Astrocyte of the spinal cord (primary cell): ENCODE data around the gene MAB21L1.
A peak's percentile ranks its signal among the peaks of the same experiment; 100 is the strongest.

Experiments used
- DNase-seq: peaks from one replicate; pipeline ENCODE4 v3.0.0; 2011; ENCODE audit warnings: low read depth, low spot score
- H3K4me3 ChIP-seq: 2 replicates; pipeline ENCODE4 v1.5.1; 2011; ENCODE audit warnings: low read depth, mild to moderate bottlenecking, low read length, moderate library complexity
- CTCF ChIP-seq: IDR thresholded peaks from 2 replicates; pipeline ENCODE4 v1.5.1; 2012; ENCODE audit warnings: low read depth, mild to moderate bottlenecking, low read length, inconsistent platforms
- in situ Hi-C: cut with HindIII; loops from 2 replicates; pipeline ENCODE4 v1.10.0; 2017; ENCODE audit warnings: low sequenced_read_pairs

MAB21L1 gene

GRCh38 chr13:35475960-35476943 lies at the start of gene MAB21L1:
TSS of gene MAB21L1 (minus strand) at chr13:35476689. CDS start at chr13:35476138, 551 bp downstream.
- in situ Hi-C loops = no loop called here
- peak; percentile 62 for DNase-seq
- TF ChIP-seq CTCF = no peak
- H3K4me3 ChIP-seq = peak within 1 kb of the TSS; percentile 62

- no peak overlapping the region for H3K4me3 ChIP-seq
- no peak for TF ChIP-seq CTCF
- DNase-seq = no peak
- in situ Hi-C loops = no loop called here
These were observed 47.7 kb upstream of the MAB21L1 start for GRCh38 chr13:35524171-35524570.

- peak; percentile 17 for DNase-seq
- in situ Hi-C loops = no loop called here
- no peak for TF ChIP-seq CTCF
- H3K4me3 ChIP-seq = no peak overlapping the region
These were observed 42.0 kb upstream of the MAB21L1 start for GRCh38 chr13:35518337-35518946.

GRCh38 chr13:35514801-35515502 lies 38.5 kb upstream of the MAB21L1 start:
- TF ChIP-seq CTCF = no peak
- DNase-seq = no peak
- no peak overlapping the region for H3K4me3 ChIP-seq
- in situ Hi-C loops = no loop called here

GRCh38 chr13:35514061-35514477 lies 37.6 kb upstream of the MAB21L1 start:
- in situ Hi-C loops = no loop called here
- TF ChIP-seq CTCF = no peak

GRCh38 chr13:35512271-35512920 lies 35.9 kb upstream of the MAB21L1 start:
- in situ Hi-C loops = no loop called here
- no peak for TF ChIP-seq CTCF
- H3K4me3 ChIP-seq = no peak overlapping the region
- DNase-seq = peak; percentile 97

More at GRCh38 chr13:35514061-35514477, 37.6 kb upstream of the MAB21L1 start:
- H3K4me3 ChIP-seq = no peak overlapping the region
- no peak for DNase-seq
